Heart left ventricle (tissue), 13 donors: Measurements from ENCODE around the gene PTBP2.

Source experiments
- POLR2A ChIP-seq, 2 donors: fragments of 450-650 bp; IDR thresholded peaks; one replicate each; pipeline ENCODE4 v1.6.1; 2017; ENCODE audit warnings: antibody characterized with exemption in 2 of 2, mild to moderate bottlenecking in 2 of 2, moderate library complexity in 2 of 2
- TF ChIP-seq, protein P1 (sequence below), 12 donors: fragments of 200-600 bp; sonication (generic) in 4 of 12; IDR thresholded peaks; one replicate each; pipeline versions ENCODE4 v1.5.0 to v1.8.0; 2018 to 2022; ENCODE audit warnings: antibody characterized with exemption in 12 of 12, mild to moderate bottlenecking in 5 of 12
- donor health status: ischemic (EF 13 %, LVEDD 7.1; RV severe dilation, severe dysfunction).
- donor health status: DM: no; HTN: yes; CAD: no.
- donor health status: DM: no; HTN: no; CAD: no.
- donor health status: ischemic (EF 25% LVEDD 6.9; RV normal size, moderate dysfunction).
- donor health status: ischemic (EF 25% LVEDD 5.7; RV mildly dilated, moderate dysfunction).
- donor health status: ischemic (EF 35%, LVEDD 5.7; RV mildly dilated, moderate dysfunction).
- donor health status: nonischemic (EF 11% LVEDD 7.7; RV severe dilation, severe dysfunction).
- donor health status: DM: yes; HTN: yes; CAD: no.
- donor health status: PGD.
- donor health status: ischemic (EF 29% LVEDD 5.4; RV normal size, mild dysfunction).
- donor health status: nonischemic (EF 23%, LVEDD 6.1; RV moderate dilation, normal function).

DNA sequence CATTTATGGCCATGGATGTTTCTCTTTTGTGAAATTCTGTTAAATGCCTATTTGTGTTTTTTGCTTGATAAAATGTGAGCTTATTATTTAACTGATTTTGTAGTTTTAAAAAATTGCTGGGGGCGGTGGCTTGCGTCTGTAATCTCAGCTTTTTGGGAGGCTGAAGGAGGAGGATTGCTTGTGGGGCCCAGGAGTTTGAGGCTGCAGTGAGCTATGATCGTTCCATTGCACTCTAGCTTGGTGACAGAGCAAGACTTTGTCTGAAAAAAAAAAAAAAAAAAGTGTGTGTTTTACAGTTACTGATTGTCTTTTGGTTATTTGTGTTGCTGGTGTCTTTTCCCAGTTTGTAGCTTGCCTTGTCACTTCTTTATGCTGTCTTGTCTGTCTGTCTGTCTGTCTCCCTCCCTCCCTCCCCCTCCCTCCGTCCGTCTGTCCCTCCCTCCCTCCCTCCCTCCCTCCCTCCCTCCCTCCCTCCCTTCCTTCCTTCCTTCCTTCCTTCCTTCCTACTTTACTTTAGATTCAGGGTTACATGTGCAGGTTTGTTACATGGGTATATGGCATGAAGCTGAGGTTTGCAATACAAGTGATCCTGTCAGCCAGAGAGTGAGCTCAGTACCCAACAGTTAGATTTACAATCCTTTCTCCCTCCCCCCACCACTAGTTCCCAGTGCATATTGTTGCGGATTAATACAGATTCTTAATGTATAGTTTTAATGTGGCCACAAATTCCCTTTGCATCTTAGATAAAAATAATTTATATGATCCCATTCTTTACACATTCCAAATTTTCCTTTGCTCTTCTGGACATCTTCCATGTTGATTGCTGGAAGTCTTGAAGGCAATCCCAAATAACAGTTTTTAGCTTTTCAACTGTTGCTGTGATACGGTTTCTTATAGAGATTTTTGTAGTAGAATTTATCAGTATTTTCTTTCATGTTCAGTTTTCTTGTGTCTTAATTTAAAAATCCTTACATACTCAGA, 25.1 kb downstream of the PTBP2 start:
- TF ChIP-seq, protein P1, sequence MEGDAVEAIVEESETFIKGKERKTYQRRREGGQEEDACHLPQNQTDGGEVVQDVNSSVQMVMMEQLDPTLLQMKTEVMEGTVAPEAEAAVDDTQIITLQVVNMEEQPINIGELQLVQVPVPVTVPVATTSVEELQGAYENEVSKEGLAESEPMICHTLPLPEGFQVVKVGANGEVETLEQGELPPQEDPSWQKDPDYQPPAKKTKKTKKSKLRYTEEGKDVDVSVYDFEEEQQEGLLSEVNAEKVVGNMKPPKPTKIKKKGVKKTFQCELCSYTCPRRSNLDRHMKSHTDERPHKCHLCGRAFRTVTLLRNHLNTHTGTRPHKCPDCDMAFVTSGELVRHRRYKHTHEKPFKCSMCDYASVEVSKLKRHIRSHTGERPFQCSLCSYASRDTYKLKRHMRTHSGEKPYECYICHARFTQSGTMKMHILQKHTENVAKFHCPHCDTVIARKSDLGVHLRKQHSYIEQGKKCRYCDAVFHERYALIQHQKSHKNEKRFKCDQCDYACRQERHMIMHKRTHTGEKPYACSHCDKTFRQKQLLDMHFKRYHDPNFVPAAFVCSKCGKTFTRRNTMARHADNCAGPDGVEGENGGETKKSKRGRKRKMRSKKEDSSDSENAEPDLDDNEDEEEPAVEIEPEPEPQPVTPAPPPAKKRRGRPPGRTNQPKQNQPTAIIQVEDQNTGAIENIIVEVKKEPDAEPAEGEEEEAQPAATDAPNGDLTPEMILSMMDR (IDR thresholded peaks at IDR 0.05): no peak
- TF ChIP-seq POLR2A (IDR thresholded peaks at IDR 0.05): no peak
